BE2C (cell line): ENCODE results near the gene PP2D1.
"Not testable (repeated sequence)": the region's sequence is repeated elsewhere in the genome, so short reads cannot be mapped to it uniquely, and the experiment has no call there.

Source experiments
- DNase-seq: peaks from one replicate; pipeline ENCODE4 v3.0.0-alpha.2; 2020
- H3K27me3 ChIP-seq: fragments of 250-450 bp; sonication (Bioruptor Pico); 2 replicates; pipeline ENCODE4 v1.5.1; 2020; ENCODE audit warnings: mild to moderate bottlenecking
- H3K36me3 ChIP-seq: fragments of 250-450 bp; sonication (Bioruptor Pico); 2 replicates; pipeline ENCODE4 v1.5.1; 2020; ENCODE audit warnings: mild to moderate bottlenecking
- H3K4me1 ChIP-seq: fragments of 250-450 bp; sonication (Bioruptor Pico); 2 replicates; pipeline ENCODE4 v1.5.1; 2020
- H3K4me3 ChIP-seq: 2 replicates; pipeline ENCODE4 v1.5.1; 2011; ENCODE audit warnings: low read depth, low read length
- H3K9me3 ChIP-seq: fragments of 250-450 bp; sonication (Bioruptor Pico); 2 replicates; pipeline ENCODE4 v1.5.1; 2020
- TF ChIP-seq, protein P1 (sequence below): IDR thresholded peaks from 2 replicates; pipeline ENCODE4 v1.5.1; 2012; ENCODE audit warnings: mild to moderate bottlenecking, low read depth, low read length

Gene PP2D1

DNA sequence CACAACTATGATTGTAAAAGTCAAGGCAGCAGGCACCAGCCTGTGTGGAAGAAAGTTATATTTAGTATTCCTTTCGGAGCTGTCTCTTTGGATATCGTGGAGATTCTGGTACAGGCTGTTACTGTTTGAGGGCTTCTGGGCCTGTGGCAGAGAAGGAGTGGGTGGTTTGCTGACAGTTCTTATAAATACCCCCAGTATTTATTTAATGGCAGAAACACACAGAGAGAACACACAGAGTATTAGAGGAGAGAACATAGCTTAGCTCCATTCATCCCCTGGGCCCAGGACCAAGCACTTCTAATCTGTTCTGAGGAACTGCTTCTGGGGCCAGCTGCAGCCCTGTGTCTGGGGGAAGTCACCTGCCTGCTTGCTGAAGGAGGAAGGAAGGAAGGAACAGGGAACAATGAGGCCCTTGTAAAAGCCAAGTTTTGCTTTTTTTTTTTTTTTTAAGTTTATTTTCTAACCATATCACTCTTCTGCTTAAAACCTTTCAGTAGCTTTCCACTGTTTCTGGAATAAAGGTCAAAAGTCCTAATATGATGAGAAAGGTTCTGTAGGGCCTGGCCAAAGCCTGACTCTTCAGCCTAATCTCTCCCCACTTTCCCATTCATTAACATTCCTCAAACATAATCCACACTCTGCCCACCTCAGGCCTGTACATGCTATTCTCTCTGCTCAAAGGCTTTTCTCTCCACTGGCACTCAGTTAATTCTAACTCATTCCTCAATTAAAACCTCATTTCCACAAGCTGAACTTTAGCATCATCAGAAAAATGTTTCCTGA, 11.8 kb upstream of the PP2D1 start:
- H3K27me3 ChIP-seq = no peaks in the 10 kb centered on the region
- no peaks in the 10 kb centered on the region for H3K9me3 ChIP-seq
- TF ChIP-seq, protein P1, sequence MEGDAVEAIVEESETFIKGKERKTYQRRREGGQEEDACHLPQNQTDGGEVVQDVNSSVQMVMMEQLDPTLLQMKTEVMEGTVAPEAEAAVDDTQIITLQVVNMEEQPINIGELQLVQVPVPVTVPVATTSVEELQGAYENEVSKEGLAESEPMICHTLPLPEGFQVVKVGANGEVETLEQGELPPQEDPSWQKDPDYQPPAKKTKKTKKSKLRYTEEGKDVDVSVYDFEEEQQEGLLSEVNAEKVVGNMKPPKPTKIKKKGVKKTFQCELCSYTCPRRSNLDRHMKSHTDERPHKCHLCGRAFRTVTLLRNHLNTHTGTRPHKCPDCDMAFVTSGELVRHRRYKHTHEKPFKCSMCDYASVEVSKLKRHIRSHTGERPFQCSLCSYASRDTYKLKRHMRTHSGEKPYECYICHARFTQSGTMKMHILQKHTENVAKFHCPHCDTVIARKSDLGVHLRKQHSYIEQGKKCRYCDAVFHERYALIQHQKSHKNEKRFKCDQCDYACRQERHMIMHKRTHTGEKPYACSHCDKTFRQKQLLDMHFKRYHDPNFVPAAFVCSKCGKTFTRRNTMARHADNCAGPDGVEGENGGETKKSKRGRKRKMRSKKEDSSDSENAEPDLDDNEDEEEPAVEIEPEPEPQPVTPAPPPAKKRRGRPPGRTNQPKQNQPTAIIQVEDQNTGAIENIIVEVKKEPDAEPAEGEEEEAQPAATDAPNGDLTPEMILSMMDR = no peak
- H3K4me1 ChIP-seq = no peaks in the 10 kb centered on the region
- no peak for DNase-seq
- H3K36me3 ChIP-seq = no peaks in the 10 kb centered on the region
- H3K4me3 ChIP-seq = no peak overlapping the region

DNA sequence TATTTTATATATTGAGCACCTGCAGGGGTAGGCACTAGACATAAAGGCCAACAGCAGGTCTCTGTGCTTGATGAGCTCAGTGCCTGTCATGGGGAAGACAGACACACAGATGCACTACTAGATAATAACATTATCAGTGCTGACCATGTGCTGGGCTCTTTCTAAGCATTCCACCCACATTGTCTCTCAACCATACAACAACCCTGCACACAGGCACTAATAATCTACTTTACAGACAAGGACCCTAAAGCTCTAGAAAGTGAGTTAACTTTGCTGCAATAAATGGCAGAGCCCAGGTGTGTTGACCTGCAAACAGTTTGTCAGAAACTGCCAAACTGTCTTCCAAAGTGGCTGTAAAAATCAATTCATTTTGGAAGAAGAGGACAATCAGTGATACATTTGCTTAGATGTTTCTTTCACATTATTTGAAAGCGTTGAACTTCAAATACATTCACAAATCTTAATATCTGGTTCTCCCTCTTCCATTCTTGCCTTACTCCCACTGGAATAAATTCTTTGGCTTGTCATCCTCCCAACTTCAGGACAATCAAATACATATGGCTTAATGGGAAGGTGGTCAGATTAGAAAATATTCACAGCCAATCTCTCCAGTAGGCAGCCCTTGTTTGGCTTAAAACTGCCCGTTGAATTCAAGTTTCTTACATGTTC, 11.0 kb upstream of the PP2D1 start:
- TF ChIP-seq, protein P1 = no peak
- H3K4me1 ChIP-seq = no peaks in the 10 kb centered on the region
- no peaks in the 10 kb centered on the region for H3K36me3 ChIP-seq
- no peak for DNase-seq
- H3K4me3 ChIP-seq = no peak overlapping the region
- H3K9me3 ChIP-seq = no peaks in the 10 kb centered on the region
- H3K27me3 ChIP-seq = no peaks in the 10 kb centered on the region

DNA sequence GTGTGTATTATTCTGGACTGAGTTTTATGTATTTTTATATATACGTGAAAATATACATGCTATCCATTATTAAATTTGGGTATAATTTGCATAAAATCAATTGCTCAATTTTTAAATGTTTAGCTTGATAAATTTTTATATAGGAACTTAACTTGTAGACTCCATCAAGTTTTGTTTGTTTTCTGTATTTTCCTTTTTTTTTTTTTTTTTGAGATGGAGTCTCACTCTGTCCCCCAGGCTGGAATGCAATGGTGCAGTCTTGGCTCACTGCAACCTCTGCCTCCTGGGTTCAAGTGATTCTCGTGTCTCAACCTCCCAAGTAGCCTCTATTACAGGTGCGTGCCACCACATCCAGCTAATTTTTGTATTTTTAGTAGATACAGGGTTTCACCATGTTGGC, 4.0 kb upstream of the PP2D1 start:
- H3K36me3 ChIP-seq, H3K4me3 ChIP-seq, H3K9me3 ChIP-seq, DNase-seq, H3K27me3 ChIP-seq, H3K4me1 ChIP-seq: not testable (repeated sequence)

DNA sequence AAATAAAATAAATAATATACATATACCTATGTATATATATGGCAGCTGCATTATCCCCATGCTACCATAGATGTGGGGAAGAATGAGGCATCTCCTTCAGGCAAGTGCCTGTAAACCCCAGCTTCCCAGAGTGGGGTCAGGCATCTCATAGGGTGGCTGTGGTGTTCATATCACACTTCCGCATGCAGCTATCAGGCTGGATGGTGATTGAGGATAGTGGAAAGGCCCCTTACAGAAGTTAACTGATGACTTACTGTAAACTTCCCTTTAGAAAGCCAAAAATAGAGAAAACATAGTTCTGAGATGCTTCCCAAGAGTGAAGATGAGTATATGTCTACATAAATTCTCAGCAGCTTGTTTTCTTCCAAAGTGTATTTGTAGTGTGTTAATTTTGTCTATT, 3.5 kb upstream of the PP2D1 start:
- Histone ChIP-seq H3K4me1 (no peaks in the 10 kb centered on the region), H3K36me3 (no peaks in the 10 kb centered on the region), H3K9me3 (no peaks in the 10 kb centered on the region), H3K27me3 (no peaks in the 10 kb centered on the region), H3K4me3 (no peak overlapping the region)
- DNase-seq = no peak
- TF ChIP-seq, protein P1 = no peak

DNA sequence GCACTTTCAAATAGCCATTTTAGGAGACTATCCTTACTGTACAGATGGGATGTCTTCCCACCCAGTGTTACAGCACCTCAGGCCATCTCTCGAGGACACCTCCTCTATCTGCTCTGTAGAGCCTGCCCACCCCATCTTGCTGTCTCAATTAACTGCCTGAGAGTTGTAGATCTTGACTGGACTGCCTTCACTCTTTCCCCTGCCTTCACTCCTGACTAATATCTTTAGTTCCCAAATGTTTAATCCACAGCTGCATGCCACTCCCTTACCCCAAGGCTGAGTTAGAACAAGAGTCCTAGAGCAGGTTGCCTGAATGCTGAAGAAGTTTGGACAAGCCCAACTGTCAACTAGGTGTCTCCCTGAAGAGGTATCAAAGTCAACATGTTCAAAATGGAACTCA, 1.3 kb upstream of the PP2D1 start:
- Histone ChIP-seq H3K4me3 (no peak overlapping the region), H3K9me3 (no peaks in the 10 kb centered on the region), H3K4me1 (no peaks in the 10 kb centered on the region), H3K27me3 (no peaks in the 10 kb centered on the region), H3K36me3 (no peaks in the 10 kb centered on the region)
- TF ChIP-seq, protein P1 = no peak
- DNase-seq = no peak

DNA sequence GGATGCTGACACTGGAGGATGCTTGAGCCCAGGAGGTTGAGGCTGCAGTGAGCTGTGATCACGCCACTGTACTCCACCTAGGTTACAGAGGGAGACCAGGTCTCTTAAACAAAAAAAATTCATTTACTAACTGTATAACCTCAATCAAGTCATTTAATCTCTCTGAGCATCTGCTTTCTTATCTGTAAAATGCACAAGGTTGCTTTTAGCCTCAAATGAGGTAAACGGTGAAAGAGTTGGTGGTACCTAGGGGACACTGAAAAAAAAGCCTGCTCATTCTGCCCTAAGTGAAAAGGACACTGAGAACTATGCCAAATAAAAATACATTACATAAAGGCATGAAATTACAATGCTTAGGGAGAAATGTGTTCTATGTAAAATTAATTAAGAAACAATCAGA, 3.4 kb downstream of the PP2D1 start:
- Histone ChIP-seq H3K27me3 (no peaks in the 10 kb centered on the region), H3K4me3 (no peak overlapping the region), H3K36me3 (no peaks in the 10 kb centered on the region), H3K4me1 (no peaks in the 10 kb centered on the region), H3K9me3 (no peaks in the 10 kb centered on the region)
- no peak for DNase-seq
- TF ChIP-seq, protein P1 = no peak
